Sigmoid colon (tissue), 7 donors: Measurements from ENCODE around the gene BRIP1. TPM values are rescaled to one million over a fixed set of nuclear protein-coding genes. Genes with fewer than 3 reads are reported as not detected.
A peak's percentile ranks its signal among the peaks of the same experiment; 100 is the strongest.

ENCODE experiments used
- DNase-seq: peaks from one replicate; pipeline ENCODE4 v3.0.0-alpha.2; 2019
- H3K27ac ChIP-seq, 4 donors: fragments of 200-600 bp; sonication (generic); one replicate each; pipeline ENCODE4 v1.5.1; 2016 to 2019; ENCODE audit warnings: mild to moderate bottlenecking in 1 of 4
- H3K27me3 ChIP-seq, 3 donors: fragments of 200-600 bp; sonication (generic); one replicate each; pipeline ENCODE4 v1.5.1; 2019; ENCODE audit warnings: mild to moderate bottlenecking in 1 of 3
- H3K36me3 ChIP-seq, 4 donors: fragments of 200-600 bp; sonication (generic); one replicate each; pipeline ENCODE4 v1.5.1; 2016 to 2019
- H3K4me1 ChIP-seq, 4 donors: fragments of 200-600 bp; sonication (generic); one replicate each; pipeline ENCODE4 v1.5.1; 2017 to 2019
- H3K4me3 ChIP-seq, 4 donors: fragments of 200-600 bp; sonication (generic); one replicate each; pipeline ENCODE4 v1.5.1; 2017 to 2019; ENCODE audit warnings: mild to moderate bottlenecking in 2 of 4, moderate library complexity in 1 of 4
- H3K9me3 ChIP-seq, 4 donors: fragments of 200-600 bp in 3 of 4; sonication (generic) in 3 of 4; one replicate each; pipeline versions ENCODE4 v1.5.1 to v1.6.1; 2013 to 2019
- CTCF ChIP-seq, 4 experiments: fragments of 450-650 bp in 3 of 4; fragments of 200-600 bp in 1 of 4; IDR thresholded peaks; one replicate each; pipeline ENCODE4 v1.5.1; 2016 to 2019; ENCODE audit warnings: antibody characterized with exemption in 4 of 4, mild to moderate bottlenecking in 3 of 4, moderate library complexity in 2 of 4
- EP300 ChIP-seq, 4 donors: sonication (generic); formaldehyde crosslinking; IDR thresholded peaks; one replicate each; pipeline ENCODE4 v1.6.1; 2017; ENCODE audit warnings: antibody characterized with exemption in 4 of 4
- POLR2A ChIP-seq, 2 donors: fragments of 450-650 bp; IDR thresholded peaks; one replicate each; pipeline ENCODE4 v1.6.1; 2016; ENCODE audit warnings: antibody characterized with exemption in 2 of 2, mild to moderate bottlenecking in 2 of 2, moderate library complexity in 2 of 2
- POLR2AphosphoS5 ChIP-seq, 4 donors: sonication (generic); formaldehyde crosslinking; IDR thresholded peaks; one replicate each; pipeline ENCODE4 v1.6.1; 2017; ENCODE audit warnings: antibody characterized with exemption in 4 of 4
- WGBS, 2 donors: extraction: QIAGEN DNeasy Blood & Tissue Kit; methylation state at CpG; one replicate each; pipeline ENCODE4 v1.1.7; 2013; 5-methylcytosine and 5-hydroxymethylcytosine counted together
- intact Hi-C: fragments of 100-400 bp; cut with DNase I; formaldehyde crosslinking; loops from one replicate; pipeline ENCODE4 v1.15.1; 2023
- polyA plus RNA-seq, 3 donors: library from polyadenylated mRNA; stranded (reverse); fragments of 200-250 nt; gene quantifications; one replicate each; pipeline ENCODE4 v1.2.3, GENCODE V29; 2013
- total RNA-seq, 4 donors: library from RNA; depleted of rRNA; stranded (reverse); fragments of >200 nt; gene quantifications; one replicate each; pipeline ENCODE4 v1.1.0, GENCODE V29; 2016
- donor health status: healthy with polysubstance abuse.
- donor health status: Bipolar disorder and iron deficiency.
- donor health status: healthy.

BRIP1 gene
- total and polyA plus RNA-seq, 7 donors = under 0.01 to 1.5 (median 0.41) TPM; not detected in 1

GRCh38 chr17:61869138-61869537 lies 5.8 kb upstream of the BRIP1 start:
- peaks cover 0 to 2% (median 0%) of the 10 kb centered on the region in 4 donors for H3K4me1 ChIP-seq
- WGBS, 2 donors = 91 to 94% methylated on average over 3 of the region's 3 CpGs
- no peak overlapping the region for H3K4me3 ChIP-seq
- intact Hi-C loops = loop anchor here (10.0 kb wide), 1 partner anchor 454 kb away; no protein-coding TSS in a partner anchor
- H3K9me3 ChIP-seq = no peaks in the 10 kb centered on the region
- no peak overlapping the region for H3K27ac ChIP-seq
- no peaks in the 10 kb centered on the region for H3K27me3 ChIP-seq
- no peak for TF ChIP-seq POLR2A (IDR thresholded peaks at IDR 0.05)
- TF ChIP-seq CTCF (IDR thresholded peaks at IDR 0.05) = no peak
- no peak for TF ChIP-seq EP300 (IDR thresholded peaks at IDR 0.05)
- TF ChIP-seq POLR2AphosphoS5 (IDR thresholded peaks at IDR 0.05) = no peak
- no peak for DNase-seq
- H3K36me3 ChIP-seq = peaks cover 0 to 61% (median 8%) of the 10 kb centered on the region in 4 donors

GRCh38 chr17:61868074-61868473 lies 4.7 kb upstream of the BRIP1 start:
- Histone ChIP-seq H3K36me3 (peaks cover 0 to 61% (median 8%) of the 10 kb centered on the region in 4 donors), H3K4me3 (no peak overlapping the region), H3K27me3 (no peaks in the 10 kb centered on the region), H3K4me1 (peaks cover 0 to 5% (median 0%) of the 10 kb centered on the region in 4 donors), H3K9me3 (no peaks in the 10 kb centered on the region), H3K27ac (no peak overlapping the region)
- TF ChIP-seq POLR2A (IDR thresholded peaks at IDR 0.05) (no peak), EP300 (IDR thresholded peaks at IDR 0.05) (no peak), POLR2AphosphoS5 (IDR thresholded peaks at IDR 0.05) (no peak), CTCF (IDR thresholded peaks at IDR 0.05) (no peak)
- WGBS, 2 donors = 92 to 94% methylated on average over 2 of the region's 2 CpGs
- intact Hi-C loops = loop anchor here (10.0 kb wide), 1 partner anchor 453 kb away; no protein-coding TSS in a partner anchor
- no peak for DNase-seq

GRCh38 chr17:61867033-61867432 lies 3.7 kb upstream of the BRIP1 start:
- no peak for TF ChIP-seq CTCF (IDR thresholded peaks at IDR 0.05)
- no peak for TF ChIP-seq POLR2AphosphoS5 (IDR thresholded peaks at IDR 0.05)
- TF ChIP-seq POLR2A (IDR thresholded peaks at IDR 0.05) = no peak
- Histone ChIP-seq H3K27me3 (no peaks in the 10 kb centered on the region), H3K36me3 (peaks cover 0 to 56% (median 6%) of the 10 kb centered on the region in 4 donors)

GRCh38 chr17:61863801-61864126 lies 436 bp upstream of the BRIP1 start:
- H3K27me3 ChIP-seq = no peaks in the 10 kb centered on the region
- 1 to 3% methylated on average over 8 of the region's 8 CpGs for WGBS, 2 donors
- TF ChIP-seq EP300 (IDR thresholded peaks at IDR 0.05) (no peak), CTCF (IDR thresholded peaks at IDR 0.05) (no peak), POLR2A (IDR thresholded peaks at IDR 0.05) (no peak), POLR2AphosphoS5 (IDR thresholded peaks at IDR 0.05) (no peak)
- peaks cover 0 to 23% (median under 1%) of the 10 kb centered on the region in 4 donors for H3K36me3 ChIP-seq
- intact Hi-C loops = loop anchor here (2.0 to 10.0 kb wide), 2 partner anchors 203 to 449 kb away; no protein-coding TSS in a partner anchor
- peak overlapping the region; percentile 57 to 67 (median 65) for H3K4me3 ChIP-seq
- H3K4me1 ChIP-seq = peaks cover 0 to 12% (median 5%) of the 10 kb centered on the region in 4 donors
- DNase-seq = no peak
- H3K9me3 ChIP-seq = no peaks in the 10 kb centered on the region
- peak overlapping the region; percentile 71 to 80 (median 77) for H3K27ac ChIP-seq

More at GRCh38 chr17:61867033-61867432, 3.7 kb upstream of the BRIP1 start:
- H3K4me1 ChIP-seq = peaks cover 0 to 12% (median 5%) of the 10 kb centered on the region in 4 donors
- no peak overlapping the region for H3K4me3 ChIP-seq
- no peak overlapping the region for H3K27ac ChIP-seq
- intact Hi-C loops = loop anchor here (10.0 kb wide), 1 partner anchor 452 kb away; no protein-coding TSS in a partner anchor
- H3K9me3 ChIP-seq = no peaks in the 10 kb centered on the region
- no peak for DNase-seq
